ENCODE results near the gene STK11IP. TPM values are rescaled to one million over a fixed set of nuclear protein-coding genes. Genes with fewer than 3 reads are reported as not detected.

Gene STK11IP
- total and polyA plus RNA-seq, 2 donors (not counting 1 experiment from before 2014, with no cell fraction given): 46.8 to 55.6 TPM

DNA sequence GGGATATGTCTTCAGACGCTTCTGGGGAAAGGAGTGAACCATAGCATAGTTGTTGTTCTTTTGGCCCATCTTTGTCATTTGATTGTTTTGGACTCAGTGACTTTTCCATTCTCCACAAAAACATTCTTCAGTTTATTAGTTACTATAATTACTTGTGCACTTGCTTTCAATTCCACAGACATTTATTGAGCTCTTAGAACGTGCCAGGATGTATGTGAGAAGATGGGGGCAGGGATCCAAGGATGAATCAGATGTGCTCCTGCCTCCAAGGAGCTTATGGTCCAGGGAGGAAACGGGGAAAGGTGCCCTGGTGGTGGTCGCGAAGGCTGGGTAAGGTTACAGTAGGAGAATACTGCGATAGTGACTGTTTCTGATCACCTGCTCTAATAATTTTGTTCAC, 22.9 kb downstream of the STK11IP start:
- H3K79me2 ChIP-seq (ENCODE audit: control insufficient read depth, insufficient read depth, low read length): no peaks in the 10 kb centered on the region
- H3K4me2 ChIP-seq (replicated peaks; ENCODE audit: low read depth, low read length, poor library complexity, severe bottlenecking): no peak overlapping the region
- no peak overlapping the region for H3K27ac ChIP-seq (ENCODE audit: low read length in 2 of 2)
- H3K4me1 Mint-ChIP-seq: no peaks in the 10 kb centered on the region
- no peak overlapping the region for H3K9ac ChIP-seq (ENCODE audit: low read length)
- H3K4me3 ChIP-seq (ENCODE audit: control extremely low read depth in 1 of 5, extremely low read depth in 1 of 5, insufficient read depth in 1 of 5, low read depth in 2 of 5, low read length in 4 of 5): no peak overlapping the region
- H3K27me3 ChIP-seq (replicated peaks in 1 of 4; ENCODE audit: control extremely low read depth in 1 of 4, control insufficient read depth in 3 of 4, insufficient read depth in 4 of 4, low read length in 3 of 4): peaks cover 0 to 13% (median 5%) of the 10 kb centered on the region in 4 experiments
- peaks cover 18% of the 10 kb centered on the region for H3K27me3 Mint-ChIP-seq
- no peaks in the 10 kb centered on the region for H3K9me3 ChIP-seq (ENCODE audit: control extremely low read depth in 1 of 3, control insufficient read depth in 2 of 3, insufficient read depth in 1 of 3, low read length in 2 of 3)
- no peaks in the 10 kb centered on the region for H3K4me1 ChIP-seq (ENCODE audit: control insufficient read depth in 2 of 2, insufficient read depth in 2 of 2, low read length in 2 of 2)
- no CpG with 5 or more reads among the region's 6 CpGs for WGBS (ENCODE audit: insufficient coverage)
- H3K9me3 Mint-ChIP-seq (ENCODE audit: insufficient read depth): no peaks in the 10 kb centered on the region
- no peak overlapping the region for H3K4me3 Mint-ChIP-seq
- ChIA-PET CTCF (no interaction called here), POLR2A (no interaction called here)
- DNase-seq (no peak), ATAC-seq (ENCODE audit: low read depth) (no peak)
- intact Hi-C loops (cut with micrococcal nuclease): no loop called here
- no peaks in the 10 kb centered on the region for H4K20me1 ChIP-seq (ENCODE audit: control insufficient read depth, insufficient read depth, low read length, poor library complexity, severe bottlenecking)
- H3K27ac Mint-ChIP-seq: no peak overlapping the region
- no peak overlapping the region for H2AFZ ChIP-seq (ENCODE audit: insufficient read depth, low read depth, low read length, poor library complexity, severe bottlenecking)
- TF ChIP-seq, protein P1, sequence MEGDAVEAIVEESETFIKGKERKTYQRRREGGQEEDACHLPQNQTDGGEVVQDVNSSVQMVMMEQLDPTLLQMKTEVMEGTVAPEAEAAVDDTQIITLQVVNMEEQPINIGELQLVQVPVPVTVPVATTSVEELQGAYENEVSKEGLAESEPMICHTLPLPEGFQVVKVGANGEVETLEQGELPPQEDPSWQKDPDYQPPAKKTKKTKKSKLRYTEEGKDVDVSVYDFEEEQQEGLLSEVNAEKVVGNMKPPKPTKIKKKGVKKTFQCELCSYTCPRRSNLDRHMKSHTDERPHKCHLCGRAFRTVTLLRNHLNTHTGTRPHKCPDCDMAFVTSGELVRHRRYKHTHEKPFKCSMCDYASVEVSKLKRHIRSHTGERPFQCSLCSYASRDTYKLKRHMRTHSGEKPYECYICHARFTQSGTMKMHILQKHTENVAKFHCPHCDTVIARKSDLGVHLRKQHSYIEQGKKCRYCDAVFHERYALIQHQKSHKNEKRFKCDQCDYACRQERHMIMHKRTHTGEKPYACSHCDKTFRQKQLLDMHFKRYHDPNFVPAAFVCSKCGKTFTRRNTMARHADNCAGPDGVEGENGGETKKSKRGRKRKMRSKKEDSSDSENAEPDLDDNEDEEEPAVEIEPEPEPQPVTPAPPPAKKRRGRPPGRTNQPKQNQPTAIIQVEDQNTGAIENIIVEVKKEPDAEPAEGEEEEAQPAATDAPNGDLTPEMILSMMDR (IDR thresholded peaks at IDR 0.05): no peak
- TF ChIP-seq EZH2 (IDR thresholded peaks at IDR 0.05; ENCODE audit: borderline replicate concordance, insufficient read depth, low read depth, low read length, poor library complexity, severe bottlenecking): no peak
- peaks cover 0 to 8% of the 10 kb centered on the region in 2 experiments for H3K36me3 ChIP-seq (replicated peaks in 1 of 2; ENCODE audit: control extremely low read depth in 1 of 2, control insufficient read depth in 1 of 2, extremely low read depth in 1 of 2, insufficient read depth in 2 of 2, low read length in 1 of 2)

DNA sequence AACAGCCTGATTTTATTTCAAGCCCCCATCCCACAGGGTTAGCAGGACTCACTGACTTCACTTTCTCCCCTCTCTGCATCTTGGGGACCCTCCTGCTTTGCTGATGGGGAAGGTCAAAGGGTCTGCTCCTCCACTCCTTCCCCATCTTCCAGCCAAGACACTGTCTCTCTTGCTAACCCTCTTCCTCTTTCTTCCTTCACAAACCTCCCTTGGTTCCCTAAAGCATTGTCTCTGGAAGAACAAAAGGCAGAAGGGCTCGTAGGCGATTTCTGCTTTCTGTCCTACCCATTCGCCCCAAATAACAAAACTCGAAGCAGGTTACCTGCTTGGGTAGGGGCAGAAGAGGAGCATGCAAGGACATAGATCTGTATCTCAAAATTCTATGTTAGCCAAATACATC, 24.3 kb downstream of the STK11IP start:
- H3K9me3 ChIP-seq (ENCODE audit: control extremely low read depth in 1 of 3, control insufficient read depth in 2 of 3, insufficient read depth in 1 of 3, low read length in 2 of 3): no peaks in the 10 kb centered on the region
- DNase-seq (no peak), ATAC-seq (ENCODE audit: low read depth) (no peak)
- no peak overlapping the region for H3K4me3 Mint-ChIP-seq
- H4K20me1 ChIP-seq (ENCODE audit: control insufficient read depth, insufficient read depth, low read length, poor library complexity, severe bottlenecking): no peaks in the 10 kb centered on the region
- intact Hi-C loops (cut with micrococcal nuclease): no loop called here
- peaks cover under 1 to 3% of the 10 kb centered on the region in 2 donors for H3K4me1 ChIP-seq (ENCODE audit: control insufficient read depth in 2 of 2, insufficient read depth in 2 of 2, low read length in 2 of 2)
- no CpG with 5 or more reads among the region's 4 CpGs for whole genome bisulfite sequencing (ENCODE audit: insufficient coverage)
- ChIA-PET POLR2A (no interaction called here), CTCF (no interaction called here)
- no peak overlapping the region for H3K4me2 ChIP-seq (replicated peaks; ENCODE audit: low read depth, low read length, poor library complexity, severe bottlenecking)
- peaks cover 5% of the 10 kb centered on the region for H3K4me1 Mint-ChIP-seq
- peaks cover 28% of the 10 kb centered on the region for H3K27me3 Mint-ChIP-seq
- H3K9me3 Mint-ChIP-seq (ENCODE audit: insufficient read depth): no peaks in the 10 kb centered on the region
- H2AFZ ChIP-seq (ENCODE audit: insufficient read depth, low read depth, low read length, poor library complexity, severe bottlenecking): no peak overlapping the region
- H3K9ac ChIP-seq (ENCODE audit: low read length): no peak overlapping the region
- no peak for TF ChIP-seq EZH2 (IDR thresholded peaks at IDR 0.05; ENCODE audit: borderline replicate concordance, insufficient read depth, low read depth, low read length, poor library complexity, severe bottlenecking)
- TF ChIP-seq, protein P1 (IDR thresholded peaks at IDR 0.05): no peak
- H3K79me2 ChIP-seq (ENCODE audit: control insufficient read depth, insufficient read depth, low read length): no peaks in the 10 kb centered on the region
- H3K27ac ChIP-seq (ENCODE audit: low read length in 2 of 2): no peak overlapping the region
- H3K27me3 ChIP-seq (replicated peaks in 1 of 4; ENCODE audit: control extremely low read depth in 1 of 4, control insufficient read depth in 3 of 4, insufficient read depth in 4 of 4, low read length in 3 of 4): peaks cover 0 to 23% (median 14%) of the 10 kb centered on the region in 4 experiments
- H3K27ac Mint-ChIP-seq: no peak overlapping the region
- no peaks in the 10 kb centered on the region for H3K36me3 ChIP-seq (replicated peaks in 1 of 2; ENCODE audit: control extremely low read depth in 1 of 2, control insufficient read depth in 1 of 2, extremely low read depth in 1 of 2, insufficient read depth in 2 of 2, low read length in 1 of 2)
- H3K4me3 ChIP-seq (ENCODE audit: control extremely low read depth in 1 of 5, extremely low read depth in 1 of 5, insufficient read depth in 1 of 5, low read depth in 2 of 5, low read length in 4 of 5): no peak overlapping the region
